Upper lobe of right lung (tissue), 1 donor: ENCODE results near the gene FCHSD1. TPM values are rescaled to one million over a fixed set of nuclear protein-coding genes. Genes with fewer than 3 reads are reported as not detected.

ENCODE experiments used
- ATAC-seq: fragments of 200-7000 bp; cut with Tn5 transposase; one replicate; pipeline ENCODE4 v1.9.1; 2020; ENCODE audit warnings: mild to moderate bottlenecking, moderate library complexity
- DNase-seq: peaks from one replicate; pipeline ENCODE4 v3.0.0-alpha.2; 2020
- H3K27ac ChIP-seq: fragments of 200-600 bp; one replicate; pipeline ENCODE4 v1.8.0; 2022
- H3K27me3 ChIP-seq: fragments of 200-600 bp; one replicate; pipeline ENCODE4 v1.8.0; 2022; ENCODE audit warnings: mild to moderate bottlenecking
- H3K36me3 ChIP-seq: fragments of 200-600 bp; one replicate; pipeline ENCODE4 v1.8.0; 2022
- H3K4me1 ChIP-seq: fragments of 200-600 bp; one replicate; pipeline ENCODE4 v1.8.0; 2022
- H3K4me3 ChIP-seq: fragments of 200-600 bp; one replicate; pipeline ENCODE4 v1.8.0; 2022; ENCODE audit warnings: mild to moderate bottlenecking
- H3K9me3 ChIP-seq: fragments of 200-600 bp; one replicate; pipeline ENCODE4 v1.8.0; 2022
- CTCF ChIP-seq: fragments of 200-600 bp; IDR thresholded peaks from one replicate; pipeline ENCODE4 v1.8.0; 2022; ENCODE audit warnings: antibody characterized with exemption
- intact Hi-C: fragments of 100-400 bp; cut with DNase I; formaldehyde crosslinking; loops from one replicate; pipeline ENCODE4 v1.11.0; 2022
- total RNA-seq: library from RNA; stranded (reverse); fragmentation: NEBNext Ultra II Directional; extraction: Animal tissue kit (Norgen Biotek cat#: 25700); gene quantifications from one replicate; pipeline ENCODE4 v1.2.1, GENCODE V29; 2021
- donor health status: DM: no; HTN: yes; CAD: no; lungs with severe emphysema.

Gene FCHSD1
- total RNA-seq, 1 donor from 2014 or later = 13.6 TPM

GRCh38 chr5:141685591-141685990 is 34.4 kb upstream of the FCHSD1 start:
- Histone ChIP-seq H3K27ac (no peak overlapping the region), H3K27me3 (no peaks in the 10 kb centered on the region), H3K9me3 (no peaks in the 10 kb centered on the region), H3K4me1 (peaks cover 21% of the 10 kb centered on the region), H3K4me3 (no peak overlapping the region), H3K36me3 (no peaks in the 10 kb centered on the region)
- ATAC-seq (no peak), DNase-seq (no peak)
- TF ChIP-seq CTCF = no peak
- intact Hi-C loops = no loop called here

- Histone ChIP-seq H3K36me3 (no peaks in the 10 kb centered on the region), H3K27ac (peak overlapping the region; percentile 3), H3K9me3 (no peaks in the 10 kb centered on the region), H3K27me3 (no peaks in the 10 kb centered on the region), H3K4me1 (peaks cover 26% of the 10 kb centered on the region), H3K4me3 (no peak overlapping the region)
- ATAC-seq (no peak), DNase-seq (no peak)
- intact Hi-C loops = no loop called here
- TF ChIP-seq CTCF = no peak
These were observed 32.5 kb upstream of the FCHSD1 start for GRCh38 chr5:141683596-141684141.

- Histone ChIP-seq H3K36me3 (peaks cover 6% of the 10 kb centered on the region), H3K9me3 (no peaks in the 10 kb centered on the region), H3K27me3 (no peaks in the 10 kb centered on the region), H3K4me3 (peak within 1 kb of the TSS; percentile 56), H3K27ac (peak within 1 kb of the TSS; percentile 81), H3K4me1 (peaks cover 26% of the 10 kb centered on the region)
- intact Hi-C loops = no loop called here
- peak; percentile 94 for ATAC-seq
- DNase-seq = peak; percentile 96
- TF ChIP-seq CTCF = no peak
These were observed 30.8 kb upstream of the FCHSD1 start, which contains the start of gene ARAP3 for GRCh38 chr5:141681695-141682641. TSS of gene ARAP3 (minus strand) at chr5:141682230. CDS start at chr5:141680486, 1,744 bp downstream.

GRCh38 chr5:141681295-141681694 is 30.1 kb upstream of the FCHSD1 start:
- peak overlapping the region; percentile 81 for H3K27ac ChIP-seq
- TF ChIP-seq CTCF = no peak
- DNase-seq = no peak
- peak overlapping the region; percentile 56 for H3K4me3 ChIP-seq
- no peaks in the 10 kb centered on the region for H3K9me3 ChIP-seq
- ATAC-seq = no peak
- peaks cover 26% of the 10 kb centered on the region for H3K4me1 ChIP-seq
- intact Hi-C loops = no loop called here
- no peaks in the 10 kb centered on the region for H3K27me3 ChIP-seq
- peaks cover 6% of the 10 kb centered on the region for H3K36me3 ChIP-seq

GRCh38 chr5:141680751-141681201 is 29.6 kb upstream of the FCHSD1 start:
- peaks cover 26% of the 10 kb centered on the region for H3K4me1 ChIP-seq
- no peaks in the 10 kb centered on the region for H3K27me3 ChIP-seq
- no peak for DNase-seq
- intact Hi-C loops = no loop called here
- H3K9me3 ChIP-seq = no peaks in the 10 kb centered on the region
- peak overlapping the region; percentile 81 for H3K27ac ChIP-seq
- peak; percentile 33 for ATAC-seq
- peaks cover 6% of the 10 kb centered on the region for H3K36me3 ChIP-seq
- peak overlapping the region; percentile 56 for H3K4me3 ChIP-seq
- no peak for TF ChIP-seq CTCF
